GM21529 (cell line): ENCODE data around the gene LRCH3.
A peak's percentile ranks its signal among the peaks of the same experiment; 100 is the strongest.

Source experiments
- ATAC-seq: cut with Tn5 transposase; IDR thresholded peaks from one replicate; pipeline ENCODE4 v1.9.1; 2021; ENCODE audit not compliant: unreplicated experiment

LRCH3 gene

DNA sequence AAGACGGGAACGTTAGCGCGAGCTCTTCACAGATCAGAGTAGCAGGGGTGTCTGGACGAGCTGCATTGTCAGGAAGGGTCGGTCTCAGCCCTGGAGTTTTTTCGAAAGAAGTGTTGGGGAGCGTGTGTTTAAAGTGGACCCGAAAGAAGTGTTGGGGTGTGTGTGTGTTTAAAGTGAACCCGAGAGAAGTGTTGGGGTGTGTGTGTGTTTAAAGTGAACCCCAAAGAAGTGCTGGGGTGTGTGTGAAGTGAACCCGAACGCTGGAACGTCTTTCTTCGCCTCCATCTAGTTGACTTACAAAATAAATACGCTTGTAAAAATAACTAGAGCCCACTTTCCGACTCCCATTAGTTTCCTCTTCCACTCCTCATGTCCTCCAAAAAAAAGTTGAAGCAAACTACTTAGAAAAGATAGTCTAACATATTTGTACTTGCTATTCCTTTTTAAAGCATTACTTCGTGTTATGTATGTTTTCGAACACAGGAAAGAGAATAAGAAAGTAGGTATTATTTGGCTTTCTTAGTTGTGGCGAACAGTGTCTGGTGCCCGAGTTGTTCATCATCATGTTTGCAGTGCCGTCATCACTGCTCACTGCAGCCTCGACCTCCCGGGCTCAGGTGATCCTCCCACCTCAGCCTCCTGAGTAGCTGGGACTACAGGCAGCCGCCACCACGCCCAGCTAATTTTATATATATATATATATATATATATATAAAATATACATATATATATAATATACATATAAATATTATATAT, 1.0 kb downstream of the LRCH3 start:
- ATAC-seq: peak; percentile 27

DNA sequence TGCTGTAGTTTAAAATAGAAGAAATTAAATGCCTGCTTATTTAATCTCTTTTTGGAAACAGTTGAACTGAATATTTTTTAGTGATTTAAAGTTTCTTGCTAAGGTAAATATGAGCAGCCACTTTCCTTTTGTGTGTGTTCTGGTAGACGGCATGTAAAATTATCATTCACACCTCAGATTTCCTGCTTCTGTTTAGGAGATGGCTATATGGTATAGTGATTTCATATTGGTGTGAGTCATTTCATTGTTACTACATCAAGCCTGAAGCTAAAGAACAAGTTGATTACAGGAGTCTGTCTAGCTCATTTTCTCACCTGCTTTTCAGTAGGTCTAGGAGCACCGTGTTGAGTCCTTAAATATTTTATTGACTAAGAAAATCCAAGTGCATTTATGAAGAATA, 2.2 kb downstream of the LRCH3 start:
- peak; percentile 31 for ATAC-seq

DNA sequence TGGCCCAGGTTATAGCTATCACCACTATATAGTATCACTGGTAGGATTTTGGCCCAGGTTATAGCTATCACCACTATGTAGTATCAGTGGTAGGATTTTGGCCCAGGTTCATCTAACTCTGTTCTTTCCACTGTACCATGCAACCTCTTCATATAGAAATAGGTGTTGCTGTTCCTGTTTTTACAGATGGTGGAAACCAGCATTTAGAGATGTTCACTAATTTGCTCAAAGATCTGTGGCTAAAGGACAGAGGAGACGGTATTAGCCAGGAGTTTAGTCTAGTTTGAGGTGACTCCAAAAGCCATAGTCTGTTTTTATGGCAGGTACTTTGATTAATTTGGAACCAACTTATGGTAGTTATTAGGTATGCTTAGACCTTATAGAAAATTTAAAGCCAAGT, 3.1 kb downstream of the LRCH3 start:
- no peak for ATAC-seq

DNA sequence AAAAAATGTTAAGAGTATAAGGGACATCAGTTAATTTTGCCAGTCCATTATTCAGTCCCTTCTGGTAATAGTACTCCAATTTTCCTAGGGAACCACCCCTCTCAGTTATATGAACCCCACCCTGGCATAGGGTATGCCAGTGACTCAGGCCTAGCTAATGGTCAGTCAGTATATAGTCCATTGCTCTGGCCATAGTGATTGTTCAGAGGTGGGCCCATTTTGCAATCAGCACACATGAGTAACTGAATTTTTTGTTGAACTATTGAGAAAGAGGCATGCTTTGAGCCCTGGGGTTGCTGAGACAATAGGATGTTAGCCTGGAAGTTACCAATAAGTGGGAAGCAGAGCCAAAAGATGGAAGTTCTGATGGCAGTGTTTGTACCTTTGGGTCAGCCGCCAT, 4.1 kb downstream of the LRCH3 start:
- ATAC-seq: no peak

DNA sequence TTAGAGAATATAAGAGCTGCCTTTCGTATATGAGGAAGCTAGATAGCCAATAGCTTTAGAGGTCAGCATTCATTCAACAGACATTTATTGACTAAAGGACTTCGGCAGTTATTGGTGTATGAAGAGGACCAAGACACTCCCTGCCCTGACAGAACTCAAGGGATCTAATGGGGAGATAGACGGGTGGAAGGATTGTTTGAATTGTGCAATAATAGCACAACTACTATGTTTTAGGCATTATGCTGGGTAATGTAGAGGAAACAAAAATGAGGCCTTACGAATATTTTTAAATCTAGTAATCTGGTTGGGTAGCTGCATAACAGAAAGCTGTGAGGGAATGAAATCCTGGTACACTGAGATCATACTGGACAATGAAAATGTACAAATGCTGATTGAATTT, 5.0 kb downstream of the LRCH3 start:
- no peak for ATAC-seq

DNA sequence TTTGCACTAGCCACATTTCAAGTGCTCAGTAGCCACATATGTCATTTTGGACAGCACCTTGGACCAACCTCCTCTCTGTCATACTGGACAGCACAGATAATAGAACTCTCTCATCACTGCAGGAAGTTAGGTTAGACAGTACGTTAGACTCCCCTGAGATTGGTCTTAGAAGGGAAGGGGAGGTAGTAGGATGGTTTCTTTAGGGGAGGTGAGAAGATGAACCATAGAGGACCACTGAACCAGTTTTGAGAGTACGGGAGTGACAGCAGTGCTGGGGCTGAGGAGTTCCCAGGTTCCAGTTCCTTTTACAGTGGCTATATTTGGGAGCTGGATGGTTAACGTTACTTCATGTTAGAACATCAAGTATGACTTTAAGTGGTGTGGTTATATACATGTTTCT, 7.8 kb downstream of the LRCH3 start:
- peak; percentile 62 for ATAC-seq

DNA sequence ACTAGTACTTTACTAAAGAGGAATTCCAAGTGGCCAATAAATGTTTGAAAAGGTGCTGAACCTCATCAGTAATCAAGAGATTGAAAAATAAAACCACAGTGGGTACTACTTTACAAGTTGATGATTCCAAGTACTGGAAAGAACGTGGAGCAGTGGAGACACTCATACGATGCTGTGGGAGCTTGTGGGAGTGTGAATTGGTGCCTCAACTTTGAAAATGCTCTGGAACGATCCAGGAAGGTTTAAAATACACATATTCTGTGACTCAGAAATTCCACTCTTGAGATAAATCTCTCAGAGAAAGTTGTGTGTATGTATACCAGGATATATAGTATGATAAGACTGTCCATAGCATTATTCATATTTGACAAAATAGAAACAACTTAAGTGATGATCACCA, 9.3 kb downstream of the LRCH3 start:
- no peak for ATAC-seq

DNA sequence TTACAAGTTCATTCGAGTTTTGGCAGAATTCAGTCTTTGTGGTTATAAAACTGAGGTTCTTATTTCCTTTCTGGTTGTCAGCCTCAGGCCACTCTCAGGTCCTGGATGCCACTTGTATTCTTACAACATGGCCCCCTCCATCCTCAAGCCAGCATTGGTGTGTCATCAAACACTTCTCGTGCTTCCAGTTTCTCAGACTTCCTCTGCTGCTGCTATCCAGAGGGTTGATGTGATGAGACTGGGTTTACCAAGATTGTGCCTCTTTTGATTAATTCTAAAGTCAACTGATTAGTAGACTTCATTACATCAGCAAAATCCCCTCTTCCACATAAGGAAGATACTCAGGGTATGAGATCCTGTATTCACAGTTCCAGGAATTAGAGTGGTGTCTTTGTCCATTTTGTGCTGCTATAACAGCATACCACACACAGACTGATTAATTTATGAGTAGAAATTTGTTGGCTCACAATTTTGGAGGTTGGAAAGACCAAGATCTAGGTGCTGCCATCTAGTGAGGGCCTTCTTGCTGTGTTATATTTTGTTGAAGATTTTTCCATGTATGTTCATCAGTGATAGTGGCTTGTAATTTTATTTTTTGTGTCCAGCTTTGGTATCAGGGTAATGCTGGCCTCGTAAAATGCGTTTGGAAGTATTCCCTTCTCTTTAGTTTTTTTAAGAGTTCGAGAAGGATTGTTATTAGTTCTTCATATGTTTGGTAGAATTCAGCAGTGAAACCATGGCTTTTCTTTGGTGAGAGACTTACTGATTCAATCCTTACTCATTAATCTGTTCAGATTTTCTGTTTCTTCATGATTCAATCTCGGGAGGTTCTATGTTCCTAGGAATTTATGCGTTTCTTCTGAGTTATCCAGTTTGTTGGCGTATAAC, 11.1 kb downstream of the LRCH3 start:
- ATAC-seq: no peak

DNA sequence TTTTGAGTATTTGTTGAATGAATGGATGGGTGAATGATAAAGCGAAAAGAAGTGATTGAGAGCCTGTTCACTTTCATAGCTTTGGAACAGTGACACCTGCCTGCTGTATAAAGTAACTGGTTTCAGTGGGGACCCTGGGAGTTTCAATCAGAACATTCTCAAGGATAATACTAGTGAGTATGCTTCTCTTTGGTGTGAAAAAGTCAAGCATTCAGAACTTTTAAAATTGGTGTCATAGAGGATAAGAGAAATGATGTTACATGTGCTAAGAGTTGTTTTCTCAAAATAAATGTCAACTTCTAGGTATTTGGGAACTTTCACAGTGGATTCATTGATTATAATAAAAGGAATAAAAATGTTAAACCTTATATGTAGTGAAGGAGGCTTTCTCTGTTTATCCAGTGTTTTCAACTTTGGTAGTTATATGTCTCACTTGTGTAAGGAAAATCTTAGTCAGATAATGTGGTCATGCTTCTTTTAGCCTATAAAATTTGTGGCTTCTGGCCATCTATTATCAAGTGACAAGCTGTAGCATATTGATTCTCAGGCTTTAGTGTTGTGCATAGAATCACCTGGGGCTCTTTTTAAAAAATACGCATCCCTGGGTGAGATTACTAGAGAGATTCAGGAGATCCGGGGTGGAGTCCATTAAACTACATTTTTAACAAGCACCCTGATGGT, 11.9 kb downstream of the LRCH3 start:
- no peak for ATAC-seq

DNA sequence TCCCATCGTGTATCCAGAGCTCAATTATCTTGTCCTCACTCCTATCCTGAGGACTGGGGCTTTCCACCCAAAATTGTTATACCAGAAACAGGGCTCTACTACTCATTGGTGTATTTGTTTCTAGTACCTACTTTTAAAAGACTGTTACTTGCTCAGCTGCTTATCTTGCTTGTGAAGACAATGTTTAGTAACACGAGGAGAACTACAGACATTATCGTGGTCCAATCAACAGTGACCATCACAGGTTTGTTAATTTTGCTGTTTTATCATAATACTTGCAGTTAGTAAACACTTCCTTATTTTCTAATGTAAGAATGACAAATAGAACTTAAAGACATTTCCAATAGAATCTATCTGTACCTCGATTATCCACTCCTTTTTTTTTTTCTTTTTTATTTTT, 13.5 kb downstream of the LRCH3 start:
- no peak for ATAC-seq

DNA sequence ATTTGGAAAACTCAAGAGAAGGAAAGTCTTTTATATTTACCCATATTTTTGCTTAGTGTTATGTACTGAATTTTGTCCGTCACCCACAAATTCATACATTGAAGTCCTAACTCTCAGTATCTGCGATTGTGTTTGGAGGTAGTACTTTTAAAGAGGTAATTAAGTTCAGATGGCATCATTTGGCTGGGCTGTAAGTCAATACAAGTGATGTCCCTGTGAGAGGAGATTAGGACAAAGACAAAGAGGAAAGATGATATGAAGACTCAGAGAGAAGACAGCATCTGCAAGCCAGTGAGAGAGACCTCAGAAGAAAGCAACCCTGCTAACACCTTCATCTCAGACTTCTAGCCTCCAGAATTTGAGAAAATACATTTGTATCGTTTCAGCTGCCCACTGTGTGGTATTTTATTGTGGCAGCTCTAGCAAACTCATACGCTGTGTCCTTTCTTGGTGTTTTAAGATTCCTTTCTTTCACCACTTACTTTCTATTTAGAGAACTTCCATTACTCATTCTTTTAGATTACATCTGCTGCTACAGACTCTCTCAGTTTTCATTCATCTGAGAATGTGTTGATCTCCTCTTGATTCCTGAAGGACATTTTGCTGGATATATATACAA, 17.0 kb downstream of the LRCH3 start:
- ATAC-seq: no peak

DNA sequence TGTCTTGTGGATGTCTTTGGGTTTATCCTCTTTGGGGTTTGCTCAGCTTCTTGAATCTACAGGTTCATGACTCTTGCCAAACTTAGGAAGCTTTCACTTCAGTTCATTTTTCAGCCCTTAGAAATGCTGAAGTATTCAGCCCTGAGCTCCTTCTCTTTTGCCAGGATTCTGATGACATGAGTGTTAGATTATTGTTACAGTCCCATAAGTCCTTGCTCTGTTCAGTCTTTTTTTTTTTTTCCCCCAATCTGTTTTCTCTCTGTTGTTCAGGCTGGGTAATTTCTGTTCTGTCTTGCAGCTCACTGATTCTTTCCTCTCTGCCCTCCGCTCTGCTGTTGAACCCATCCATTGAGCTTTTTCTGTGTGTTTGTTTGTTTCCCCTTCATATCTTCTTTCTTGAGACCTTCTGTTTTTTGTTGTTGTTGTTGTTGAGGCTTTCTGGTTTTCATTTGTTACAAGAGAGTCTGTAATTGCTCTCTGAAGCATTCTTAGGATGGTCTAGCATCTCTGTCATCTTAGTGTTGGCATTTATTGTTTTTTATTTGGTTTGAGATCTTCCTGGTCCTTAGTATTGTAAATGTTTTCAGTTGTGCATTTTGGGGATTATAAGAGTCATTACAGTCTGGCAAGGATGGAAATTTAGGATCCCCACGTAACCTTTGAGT, 18.4 kb downstream of the LRCH3 start:
- ATAC-seq: no peak

DNA sequence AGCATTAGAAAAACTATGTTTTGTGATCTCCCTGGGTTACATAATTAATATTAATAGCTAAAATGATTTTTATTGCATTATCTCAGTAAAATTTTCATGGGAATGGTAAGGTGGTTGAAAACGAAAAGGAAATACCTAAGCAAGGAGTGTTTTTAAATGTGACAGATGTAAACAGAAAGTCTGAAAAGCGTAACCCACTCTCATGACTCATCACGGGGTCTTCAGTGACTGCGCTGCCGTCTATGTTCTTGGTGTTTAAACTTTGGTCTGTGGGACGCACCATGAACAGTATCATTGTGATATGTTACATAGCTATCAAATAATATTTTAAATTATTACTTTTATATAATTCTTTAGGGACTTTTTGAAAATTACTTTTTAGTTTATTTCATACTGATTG, 19.8 kb downstream of the LRCH3 start:
- ATAC-seq: no peak

DNA sequence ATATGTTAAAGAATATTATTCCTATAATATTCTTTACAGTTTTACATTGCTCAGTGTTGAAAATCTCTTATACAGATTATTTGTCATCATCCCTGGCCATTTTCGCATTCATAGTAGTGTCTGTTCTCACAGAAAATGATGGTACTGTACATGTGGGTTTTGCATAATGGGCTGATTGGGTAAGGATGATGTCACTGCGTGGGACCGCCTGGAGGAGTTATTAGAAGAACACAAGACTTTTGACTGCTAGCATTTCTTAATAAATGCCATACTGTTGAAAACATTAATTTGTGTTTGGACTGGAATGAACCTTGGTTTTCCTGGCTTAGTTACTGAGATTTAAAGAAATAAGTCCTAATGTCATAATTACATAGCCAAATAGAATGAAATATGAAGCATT, 20.3 kb downstream of the LRCH3 start:
- ATAC-seq: no peak

DNA sequence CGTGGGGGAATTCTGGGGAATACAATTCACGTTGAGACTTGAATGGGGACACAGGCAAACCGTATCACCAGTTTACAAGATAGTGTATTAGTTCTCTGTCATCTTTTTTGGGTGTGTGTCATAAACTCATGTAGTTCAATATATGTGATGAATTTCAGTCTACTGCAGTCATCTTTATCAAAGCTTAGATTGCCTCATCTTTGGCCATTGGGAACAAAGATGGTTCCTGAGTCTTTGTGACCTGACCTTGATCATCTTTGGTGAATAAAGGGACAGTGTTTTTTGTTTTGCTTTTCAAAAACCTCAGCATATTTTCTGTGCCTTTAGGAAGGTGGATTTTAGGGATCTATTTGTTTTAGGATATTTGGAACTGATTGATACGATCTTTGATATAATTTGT, 23.3 kb downstream of the LRCH3 start:
- ATAC-seq: no peak

DNA sequence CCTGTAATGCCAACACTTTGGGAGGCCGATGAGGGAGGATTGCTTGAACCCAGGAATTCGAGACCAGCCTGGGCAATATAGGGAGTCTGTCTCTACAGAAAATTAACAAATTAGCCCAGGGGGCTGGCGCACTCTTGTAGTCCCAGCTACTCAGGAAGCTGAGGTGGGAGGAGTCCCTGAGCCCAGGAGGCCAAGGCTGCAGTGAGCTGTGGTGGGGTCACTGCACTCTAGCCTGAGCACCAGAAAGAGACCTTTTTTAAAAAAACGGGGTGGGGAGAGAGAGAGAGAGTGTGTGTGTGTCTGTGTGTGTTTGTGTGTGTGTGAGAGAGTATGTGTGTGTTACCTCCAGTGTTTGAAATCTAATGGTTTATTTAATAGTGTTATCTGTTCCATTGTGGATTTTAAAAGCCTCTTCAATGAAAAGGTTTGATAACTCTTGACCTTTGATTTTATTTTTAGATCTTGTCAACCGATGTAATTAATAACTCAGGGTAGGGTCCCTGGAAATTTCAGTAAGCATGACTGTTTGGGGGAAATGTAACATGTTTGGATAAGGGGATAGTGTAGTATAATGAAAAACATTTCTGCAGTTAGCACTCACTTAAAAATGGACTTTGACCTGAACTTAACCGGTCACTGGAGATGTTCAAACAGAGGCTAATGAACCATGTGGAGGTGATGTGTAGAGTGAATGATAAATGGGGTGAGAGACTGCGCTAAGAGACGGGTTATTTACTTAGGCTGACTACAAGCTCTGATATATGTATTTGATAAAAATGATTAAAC, 29.7 kb downstream of the LRCH3 start:
- no peak for ATAC-seq

DNA sequence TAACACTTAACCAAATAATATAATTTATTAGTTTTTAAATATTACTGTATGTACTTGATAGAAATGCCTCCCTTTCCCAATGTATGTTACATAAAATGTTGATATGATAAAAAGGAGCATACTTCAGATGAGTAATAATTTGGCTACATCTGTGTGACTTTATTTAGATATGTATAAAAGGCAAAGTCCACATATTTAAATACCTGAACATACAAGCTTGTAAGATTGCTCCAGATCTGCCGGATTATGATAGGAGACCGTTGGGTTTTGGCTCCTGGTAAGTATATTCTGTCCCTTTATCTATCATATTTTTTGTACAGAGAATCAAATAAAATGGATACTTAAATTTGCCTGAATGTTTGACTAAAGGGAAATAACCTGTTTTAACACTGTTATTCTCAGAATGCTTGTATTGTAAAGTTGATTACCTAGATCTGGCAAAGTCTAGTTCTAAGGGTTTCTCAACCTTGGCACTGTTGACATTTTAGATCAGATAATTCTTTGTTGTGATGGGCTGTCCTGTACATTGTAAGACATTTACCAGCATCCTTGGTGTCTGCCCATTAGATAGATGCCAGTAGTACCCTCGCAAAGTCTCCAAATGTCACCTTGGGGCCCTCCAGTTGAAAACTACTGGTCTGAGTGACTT, 38.5 kb downstream of the LRCH3 start:
- ATAC-seq: no peak

DNA sequence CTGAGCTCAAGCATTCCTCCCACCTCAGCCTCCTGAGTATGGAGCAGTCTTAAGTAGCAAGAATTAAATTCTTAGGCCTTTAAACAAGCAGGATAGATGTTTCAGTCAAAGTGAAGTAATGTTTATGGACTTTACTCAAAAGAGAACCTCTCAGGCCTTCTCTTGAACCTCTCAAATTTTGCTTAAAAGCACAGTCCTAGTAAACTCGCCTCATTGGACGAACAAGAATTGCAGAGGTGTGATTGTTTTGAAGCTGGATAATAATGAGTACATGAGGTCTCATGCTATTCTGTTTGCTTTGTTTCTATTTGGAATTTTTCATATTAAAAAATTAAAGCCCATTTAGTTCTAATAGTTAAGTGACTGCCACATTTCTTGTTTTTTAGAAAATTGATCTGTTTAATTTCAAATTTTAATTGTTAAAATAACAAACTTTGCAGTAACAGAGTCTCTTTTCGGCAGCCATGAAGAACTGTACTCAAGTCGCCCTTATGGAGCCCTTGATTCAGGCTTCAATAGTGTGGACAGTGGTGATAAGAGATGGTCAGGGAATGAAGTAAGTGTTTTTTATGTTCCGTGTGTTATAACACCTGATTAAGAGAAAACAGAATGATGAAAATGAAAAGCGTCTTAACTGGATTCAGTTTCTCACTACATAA, 39.4 kb downstream of the LRCH3 start:
- no peak for ATAC-seq

DNA sequence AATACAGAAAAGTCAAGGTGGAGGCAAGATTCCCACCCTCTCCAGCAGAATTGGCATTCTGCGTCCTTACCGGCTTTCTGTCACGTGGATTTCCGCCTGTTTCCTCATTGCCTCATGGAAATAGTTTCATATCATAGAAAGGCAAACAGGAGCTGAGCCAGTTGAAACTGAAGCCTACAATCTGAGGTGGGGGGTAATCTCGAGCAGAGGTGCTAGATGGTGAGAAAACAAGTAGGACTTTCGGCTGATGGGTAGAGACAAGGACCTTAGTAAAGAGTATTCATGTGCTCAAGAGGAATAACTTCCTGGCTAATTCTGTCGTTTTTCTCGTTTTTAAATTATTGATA, 39.9 kb downstream of the LRCH3 start:
- ATAC-seq: no peak
